Measurements from ENCODE around the gene AMFR.

Gene AMFR

DNA sequence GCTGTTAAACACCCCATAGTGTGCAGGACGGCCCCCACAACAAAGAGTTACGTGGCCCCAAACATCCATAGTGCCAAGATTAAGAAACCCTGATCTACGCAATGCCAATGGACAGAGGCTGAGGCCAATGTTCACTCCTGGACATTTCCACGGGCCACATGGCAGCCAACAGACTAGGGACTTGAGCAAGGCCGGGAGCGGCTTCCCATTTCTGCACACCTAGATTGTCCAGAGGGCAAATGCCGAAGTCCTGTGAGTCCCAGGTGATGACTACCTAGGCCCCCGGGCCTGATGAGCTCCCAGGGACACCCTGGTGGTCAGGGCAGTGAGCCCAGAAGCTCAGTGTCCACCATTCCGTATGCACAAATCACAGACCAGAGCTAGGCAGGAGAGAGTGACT is 95.5 kb downstream of the AMFR start:
- DNase-seq, result no peak

DNA sequence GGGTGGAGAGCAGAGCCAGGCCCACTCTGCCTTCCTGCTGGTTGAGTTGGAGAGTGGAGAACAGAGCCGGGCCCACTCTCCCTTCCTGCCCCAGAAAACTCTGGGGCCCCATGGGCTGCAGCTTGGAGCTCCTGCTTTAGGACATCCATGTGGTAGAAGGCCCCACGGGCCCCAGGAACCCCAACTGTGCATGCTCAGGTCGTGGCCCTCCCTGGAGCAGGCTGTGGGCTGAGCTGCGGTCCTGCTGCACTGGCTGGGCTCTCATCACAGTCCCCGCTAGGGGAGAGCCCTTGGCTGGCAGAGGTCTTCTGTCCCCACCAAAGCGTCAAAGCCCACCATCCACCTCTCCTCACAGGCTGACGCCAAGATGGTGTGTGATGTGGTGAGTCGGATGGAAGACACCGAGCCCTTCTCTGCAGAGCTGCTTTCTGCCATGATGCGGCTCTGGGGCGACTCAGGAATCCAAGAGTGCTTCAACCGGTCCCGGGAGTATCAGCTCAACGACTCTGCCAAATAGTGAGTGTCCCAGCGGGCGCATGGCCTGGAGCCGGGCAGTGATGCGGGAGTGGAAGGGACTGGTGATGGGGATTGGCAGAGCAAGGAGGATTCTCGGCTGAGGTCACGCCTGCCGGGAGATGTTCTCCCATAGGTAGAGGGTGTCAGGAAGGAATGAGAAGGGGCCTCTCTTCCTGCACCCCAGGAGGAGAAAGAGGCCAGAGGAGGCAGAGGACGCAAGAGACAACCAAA is 96.9 kb downstream of the AMFR start:
- no peak for DNase-seq

DNA sequence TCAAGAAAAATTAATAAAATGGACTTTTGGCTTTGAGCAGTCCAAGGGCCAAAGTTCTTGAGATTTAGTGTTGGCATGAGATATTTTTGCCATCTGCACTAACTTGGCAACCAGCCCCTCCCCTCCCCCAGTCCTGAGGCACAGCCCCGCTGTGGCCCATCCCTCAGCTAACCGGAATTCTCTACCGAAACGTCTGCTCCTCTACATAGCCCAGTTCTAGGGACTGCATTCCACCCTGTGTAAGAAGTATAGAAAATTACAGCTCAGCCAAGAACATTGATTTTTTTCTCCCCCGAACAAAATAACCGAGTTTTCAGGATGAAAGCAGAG is 97.5 kb downstream of the AMFR start:
- DNase-seq, result no peak

DNA sequence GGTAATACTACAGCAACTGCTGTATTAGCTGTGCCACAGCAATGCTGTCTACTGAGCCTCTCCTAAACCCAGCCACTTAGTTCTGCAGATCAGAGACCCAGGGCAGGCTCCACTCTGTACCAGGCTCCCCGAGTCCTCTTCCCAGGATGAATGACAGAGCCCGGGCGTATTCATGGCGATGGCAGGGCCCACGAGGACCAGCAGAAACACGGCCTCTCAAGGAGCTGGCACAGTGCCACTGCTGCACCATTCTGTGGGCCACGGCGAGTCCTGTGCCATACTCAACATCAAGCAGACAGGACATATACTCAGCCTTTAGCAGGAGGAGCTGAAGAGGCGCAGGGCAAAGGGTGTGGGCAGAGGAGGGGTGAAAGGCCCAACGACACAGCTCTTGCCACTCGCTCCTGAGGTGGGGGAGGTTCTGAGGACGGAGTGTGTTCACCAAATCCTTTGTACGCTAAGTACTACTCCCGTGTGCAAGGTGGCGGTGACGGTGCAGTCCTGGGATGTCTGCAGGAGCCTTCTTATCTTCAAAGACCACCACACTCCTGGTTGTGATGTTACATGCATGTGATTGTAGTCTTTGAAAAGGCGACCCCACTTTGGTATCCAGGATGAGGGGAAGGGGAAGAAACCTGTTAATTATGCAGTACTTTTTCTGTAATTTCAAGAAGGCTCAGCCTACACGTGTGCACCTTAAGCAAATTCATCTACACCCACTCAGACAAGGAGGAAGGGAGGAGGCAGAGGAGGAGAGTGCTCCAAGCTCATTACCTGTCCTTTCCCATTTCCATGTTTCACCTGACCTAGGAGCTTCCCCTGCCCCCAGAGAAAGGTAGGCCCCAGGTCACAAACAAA is 98.0 kb downstream of the AMFR start:
- DNase-seq, result no peak

DNA sequence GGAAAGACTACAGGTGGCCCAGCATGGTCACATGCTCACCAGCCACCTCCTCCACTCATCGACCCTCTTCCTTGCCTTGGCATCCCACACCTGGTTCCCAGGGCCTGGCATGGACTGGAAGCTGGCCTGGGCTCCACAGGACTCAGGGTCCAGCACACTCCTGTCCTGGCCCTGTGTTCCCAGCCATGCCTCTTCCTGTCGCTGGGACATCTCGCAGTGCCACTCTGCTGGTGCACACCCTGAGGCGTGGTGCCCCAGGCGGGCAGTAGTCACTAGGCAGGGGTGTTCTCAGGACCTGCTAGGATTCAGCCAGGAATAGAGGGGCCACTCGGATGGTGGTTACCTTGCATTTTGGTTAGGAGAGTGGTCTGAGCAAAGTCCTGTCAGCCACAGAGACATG is 99.4 kb downstream of the AMFR start:
- no peak for DNase-seq

DNA sequence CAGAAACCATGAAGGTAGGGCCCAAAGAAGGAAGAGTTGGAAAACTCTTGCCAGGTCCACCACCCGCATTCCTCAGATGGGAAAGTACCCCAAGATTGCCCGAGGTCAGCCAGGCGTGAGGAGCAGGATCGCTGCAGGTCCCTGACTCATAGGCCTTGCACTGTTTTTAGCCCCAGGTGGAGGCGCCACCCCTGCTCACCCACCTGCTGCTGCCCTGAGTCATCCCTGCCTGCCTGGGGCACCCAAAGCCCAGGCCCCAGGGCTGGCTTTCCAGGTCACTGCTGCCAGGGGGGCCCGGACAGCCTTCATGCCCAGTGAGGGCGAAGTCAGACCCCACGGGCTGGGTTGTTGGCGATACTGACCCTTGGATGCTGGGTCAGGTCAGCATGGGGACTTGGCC is 100.9 kb downstream of the AMFR start:
- DNase-seq, result no peak

DNA sequence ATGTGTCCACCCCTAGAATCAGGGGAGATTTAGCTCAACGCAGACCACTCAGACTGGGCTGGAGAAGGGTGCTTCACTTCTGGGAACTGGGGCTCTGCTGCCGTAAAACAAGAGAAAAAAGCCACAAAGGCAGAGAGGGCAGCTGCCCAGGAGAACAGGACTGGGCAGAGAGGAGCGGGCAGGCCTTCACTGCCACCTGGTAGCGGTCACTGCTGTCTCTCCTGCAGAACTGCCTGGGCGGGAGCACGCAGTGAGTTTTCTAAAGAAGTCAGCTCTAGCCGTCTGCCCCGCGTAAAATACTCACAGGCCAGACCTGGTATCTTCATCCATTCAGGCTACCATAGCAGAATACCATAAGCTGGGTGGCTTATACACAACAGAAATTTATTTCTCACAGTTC is 103.8 kb downstream of the AMFR start:
- DNase-seq, result no peak

DNA sequence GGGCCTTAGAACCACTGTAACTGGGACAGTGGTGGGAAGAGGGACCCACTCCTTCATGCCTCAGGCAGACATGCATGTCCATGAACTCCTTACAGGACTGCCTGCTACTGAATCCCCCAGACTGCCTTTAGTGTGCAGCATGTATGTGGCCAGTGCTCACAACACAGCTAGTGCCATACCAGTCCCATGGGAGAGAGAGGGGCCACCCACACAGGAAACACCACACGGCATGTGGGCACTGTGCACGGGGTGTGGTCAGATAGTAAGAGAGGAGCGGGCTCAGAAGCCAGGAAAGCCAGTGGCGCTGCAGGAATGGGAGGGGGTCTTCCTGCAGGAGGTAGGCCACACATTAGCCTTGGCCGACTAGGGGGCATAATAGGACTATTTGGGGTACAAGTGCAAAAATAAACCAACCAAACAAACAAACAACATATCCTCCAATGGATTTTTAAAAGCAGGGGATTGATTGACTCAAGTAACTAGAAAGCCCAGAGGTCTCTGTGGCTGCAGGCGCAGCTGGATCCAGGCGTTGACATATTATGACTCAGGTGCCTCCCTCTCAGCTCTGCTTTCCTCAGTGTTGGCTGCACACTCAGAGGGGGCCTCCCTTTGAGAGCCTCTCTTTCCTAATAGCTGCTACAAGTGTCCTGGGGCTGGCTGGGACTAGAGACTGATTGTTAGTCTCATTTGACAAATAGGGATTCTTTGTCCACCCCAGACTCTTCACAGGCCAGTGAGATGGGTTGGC is 104.4 kb downstream of the AMFR start:
- no peak for DNase-seq

DNA sequence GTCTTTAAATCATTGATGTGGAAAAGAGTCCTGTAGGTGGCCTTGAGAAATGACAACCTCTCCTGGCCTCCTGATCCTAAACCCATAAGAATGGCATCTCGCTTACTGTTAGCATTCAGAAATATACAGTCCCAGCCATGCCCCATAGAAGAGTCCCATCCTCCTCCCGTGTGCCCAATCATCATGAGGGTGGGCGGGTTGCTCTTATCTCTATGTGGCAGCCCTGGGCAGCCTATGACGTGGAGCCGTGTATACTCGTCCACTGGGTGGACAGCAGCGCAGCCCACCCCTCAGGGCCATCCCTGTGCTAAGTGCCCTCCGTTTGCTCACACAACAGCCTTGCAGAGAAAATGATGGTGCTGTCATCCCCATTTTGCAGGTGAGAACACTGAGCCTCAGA is 105.3 kb downstream of the AMFR start:
- DNase-seq, result no peak

DNA sequence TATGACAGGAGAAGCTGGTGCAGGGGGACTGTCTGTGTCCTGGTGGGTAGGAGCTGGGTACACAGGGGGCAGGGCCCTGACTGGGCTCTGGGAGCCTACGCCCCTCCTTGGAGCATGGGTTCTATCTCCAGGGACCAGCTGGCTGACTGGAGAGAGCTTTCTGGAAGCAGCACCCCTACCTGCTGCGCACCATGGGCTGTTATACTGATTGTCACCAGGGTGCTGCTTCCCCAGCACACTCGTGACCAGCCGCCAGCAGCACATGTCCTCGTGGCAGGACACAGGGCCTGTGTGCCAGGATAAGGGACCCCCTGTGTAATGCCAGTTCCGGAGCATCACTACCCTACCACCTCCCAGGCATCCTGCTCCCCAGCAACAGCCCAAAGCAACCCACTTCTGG is 106.0 kb downstream of the AMFR start:
- DNase-seq, result no peak

DNA sequence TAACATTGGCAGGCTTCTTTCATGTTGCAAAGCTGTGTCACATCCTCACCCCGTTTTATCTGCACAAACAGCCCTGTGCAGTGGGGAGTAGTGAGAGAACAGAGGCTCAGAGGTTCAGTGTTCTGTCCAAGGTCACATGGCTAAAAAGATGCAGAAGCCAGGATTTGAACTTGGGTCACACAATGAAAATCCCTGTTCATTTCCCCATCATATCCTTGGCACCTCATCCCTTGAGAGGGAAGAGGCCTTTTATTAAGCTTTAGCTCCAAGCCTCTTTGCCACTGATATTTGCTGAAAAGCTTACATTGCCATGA is 106.6 kb downstream of the AMFR start:
- DNase-seq, result no peak

DNA sequence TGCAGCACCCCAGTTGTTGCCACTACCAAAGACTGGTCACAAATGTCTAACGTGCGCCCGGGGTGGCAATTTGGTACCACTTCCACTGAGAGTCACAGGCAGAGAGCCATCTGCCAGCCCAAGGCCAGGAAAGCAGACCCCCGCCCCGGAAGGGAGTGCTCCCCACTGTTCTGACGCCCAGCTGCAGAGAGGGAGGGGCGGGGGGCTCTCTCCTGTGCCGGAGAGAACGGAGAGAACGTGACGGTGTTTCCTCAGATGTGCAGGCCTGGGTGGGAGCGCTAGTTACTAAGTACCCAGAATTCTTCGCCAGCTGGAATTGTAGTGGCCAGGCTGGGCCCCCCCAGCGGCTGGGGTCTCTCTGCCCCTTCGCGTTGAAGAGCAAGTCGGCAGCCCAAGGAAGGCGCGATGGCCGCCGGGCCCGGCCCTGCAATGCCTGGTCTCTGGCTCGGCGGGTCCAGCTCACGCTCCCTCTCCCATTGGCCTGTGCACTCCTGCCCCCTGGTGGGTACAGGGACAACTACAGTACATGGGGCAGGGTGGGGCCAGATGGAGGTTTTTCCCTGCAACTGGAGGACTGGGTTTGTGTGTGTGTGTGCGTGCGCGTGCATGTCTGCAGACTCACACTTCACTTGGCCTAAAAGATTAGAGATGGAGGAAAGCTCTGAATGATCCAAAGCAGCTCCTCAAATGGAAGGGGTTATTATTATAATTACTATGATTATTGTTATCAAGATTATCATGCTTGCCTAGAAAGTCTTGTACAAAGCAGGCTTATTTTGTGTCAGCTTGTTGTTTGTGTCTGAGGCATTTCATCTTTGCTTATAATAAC is 107.1 kb downstream of the AMFR start:
- peak; percentile 82 for DNase-seq

DNA sequence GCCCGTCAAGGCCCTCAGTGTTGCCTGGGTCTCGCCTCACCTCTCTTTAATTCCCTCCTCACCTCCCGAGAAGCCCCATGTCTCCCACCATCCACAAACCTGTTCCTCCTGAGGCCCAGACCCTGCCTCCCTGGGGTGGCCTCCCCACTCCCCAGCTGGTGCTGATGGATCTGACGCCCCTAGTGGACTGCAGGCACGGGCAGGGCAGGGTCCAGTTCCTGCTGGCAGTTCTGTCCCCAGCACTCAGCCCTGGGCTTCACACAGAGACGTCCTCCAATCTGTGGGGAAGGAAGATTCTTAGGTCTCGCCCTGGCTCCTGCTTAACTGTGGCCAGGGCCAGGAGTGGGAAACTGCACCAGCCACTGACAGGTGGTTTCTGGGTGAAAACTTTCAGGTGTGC is 108.8 kb downstream of the AMFR start:
- no peak for DNase-seq

DNA sequence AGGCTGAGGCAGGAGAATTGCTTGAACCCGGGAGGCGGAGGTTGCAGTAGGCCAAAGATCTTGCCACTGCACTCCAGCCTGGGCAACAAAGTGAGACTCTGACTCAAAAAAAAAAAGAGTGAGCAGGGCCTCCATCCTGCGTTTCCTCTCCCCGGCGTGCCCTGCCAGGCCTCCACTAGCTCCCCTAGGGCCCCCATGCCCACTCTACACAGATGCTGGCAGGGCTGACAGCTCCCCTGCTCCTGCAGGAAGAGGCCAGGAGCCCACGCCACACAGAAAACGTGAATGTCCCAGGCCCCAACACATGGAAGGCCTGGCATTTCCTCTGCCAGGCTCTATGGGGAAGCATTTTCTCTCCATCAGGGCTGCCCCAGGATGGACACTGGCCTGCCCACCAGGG is 109.4 kb downstream of the AMFR start:
- no peak for DNase-seq

DNA sequence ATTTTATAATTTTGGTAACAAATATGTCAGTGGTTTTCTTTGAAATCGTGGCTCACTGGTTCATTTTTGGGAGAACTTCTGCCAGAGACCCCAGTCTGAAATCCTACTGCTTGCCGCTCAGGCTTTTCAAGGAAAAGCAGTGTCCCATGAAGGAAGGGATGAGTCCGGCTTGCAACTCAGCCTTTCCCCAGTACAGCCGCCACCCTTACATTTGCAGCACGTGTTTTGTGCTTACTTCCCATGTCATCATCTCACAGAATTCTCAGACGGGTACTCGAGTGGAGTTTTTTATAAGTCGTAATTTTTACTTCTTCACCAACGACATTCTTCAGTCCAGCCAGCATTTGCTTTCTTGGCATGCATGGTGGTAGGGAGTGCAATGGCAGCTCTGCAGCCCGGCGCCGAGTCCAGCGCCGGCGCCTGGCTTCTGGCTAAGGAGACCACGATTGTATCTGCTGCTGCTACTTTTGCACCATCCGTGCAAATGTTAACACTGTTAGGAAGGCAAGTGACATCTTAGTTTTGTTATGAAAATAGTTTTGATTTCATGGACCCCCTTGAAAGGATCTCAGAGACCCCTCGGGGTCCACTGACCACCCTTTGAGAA is 111.0 kb downstream of the AMFR start:
- no peak for DNase-seq

DNA sequence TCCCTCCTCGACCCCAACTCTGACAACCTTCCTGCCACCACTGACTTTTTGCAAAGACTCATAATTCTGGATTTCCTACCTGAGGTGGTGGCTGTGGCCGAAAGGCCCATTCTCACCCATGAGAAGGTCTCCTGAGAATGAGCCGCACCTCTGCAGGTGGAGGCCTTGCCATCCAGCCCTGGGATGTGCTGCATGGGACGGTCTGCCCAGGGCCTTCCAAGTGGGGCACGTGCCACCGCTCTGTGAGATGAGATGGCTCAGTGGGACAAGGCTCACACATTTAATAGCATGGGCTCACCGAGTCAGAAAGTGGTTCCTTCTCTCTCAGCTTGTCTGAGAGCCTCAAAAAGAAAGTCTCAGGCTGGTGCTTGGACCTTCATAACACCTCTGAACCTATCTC is 112.8 kb downstream of the AMFR start:
- no peak for DNase-seq

DNA sequence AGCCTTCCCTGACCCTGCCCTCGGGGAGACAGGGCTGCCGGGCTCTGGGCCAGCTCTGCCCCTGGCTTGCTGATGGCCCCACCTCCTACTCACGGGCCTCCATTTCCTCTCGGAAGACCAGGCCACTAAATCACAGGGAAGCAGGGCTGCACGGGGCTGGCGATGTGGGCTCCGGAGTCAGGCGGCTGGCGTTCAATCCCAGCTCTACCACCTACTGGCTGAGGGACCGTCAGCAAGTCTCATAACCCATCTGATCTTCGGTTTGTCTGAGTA is 113.4 kb downstream of the AMFR start:
- DNase-seq, result no peak
